Prostate gland (tissue), 2 donors: ENCODE measurements around the gene CENPP.

Experiments used
- POLR2AphosphoS5 ChIP-seq: sonication (generic); formaldehyde crosslinking; IDR thresholded peaks from one replicate; pipeline ENCODE4 v1.6.1; 2017; ENCODE audit warnings: antibody characterized with exemption
- TF ChIP-seq, protein P1 (sequence below), 4 experiments: fragments of 200-600 bp in 2 of 4; fragments of 450-650 bp in 2 of 4; sonication (generic) in 2 of 4; IDR thresholded peaks; 1 replicate in 3 of 4; 2 replicates in 1 of 4; pipeline ENCODE4 v1.5.1; 2016 to 2019; ENCODE audit warnings: antibody characterized with exemption in 4 of 4, mild to moderate bottlenecking in 2 of 4, moderate library complexity in 2 of 4

- TF ChIP-seq, protein P1, sequence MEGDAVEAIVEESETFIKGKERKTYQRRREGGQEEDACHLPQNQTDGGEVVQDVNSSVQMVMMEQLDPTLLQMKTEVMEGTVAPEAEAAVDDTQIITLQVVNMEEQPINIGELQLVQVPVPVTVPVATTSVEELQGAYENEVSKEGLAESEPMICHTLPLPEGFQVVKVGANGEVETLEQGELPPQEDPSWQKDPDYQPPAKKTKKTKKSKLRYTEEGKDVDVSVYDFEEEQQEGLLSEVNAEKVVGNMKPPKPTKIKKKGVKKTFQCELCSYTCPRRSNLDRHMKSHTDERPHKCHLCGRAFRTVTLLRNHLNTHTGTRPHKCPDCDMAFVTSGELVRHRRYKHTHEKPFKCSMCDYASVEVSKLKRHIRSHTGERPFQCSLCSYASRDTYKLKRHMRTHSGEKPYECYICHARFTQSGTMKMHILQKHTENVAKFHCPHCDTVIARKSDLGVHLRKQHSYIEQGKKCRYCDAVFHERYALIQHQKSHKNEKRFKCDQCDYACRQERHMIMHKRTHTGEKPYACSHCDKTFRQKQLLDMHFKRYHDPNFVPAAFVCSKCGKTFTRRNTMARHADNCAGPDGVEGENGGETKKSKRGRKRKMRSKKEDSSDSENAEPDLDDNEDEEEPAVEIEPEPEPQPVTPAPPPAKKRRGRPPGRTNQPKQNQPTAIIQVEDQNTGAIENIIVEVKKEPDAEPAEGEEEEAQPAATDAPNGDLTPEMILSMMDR (IDR thresholded peaks at IDR 0.05): no peak
- no peak for TF ChIP-seq POLR2AphosphoS5
Measured at GRCh38 chr9:92392690-92393089, 66.9 kb downstream of the CENPP start.
